C4-2B (cell line): ENCODE data around the gene CCDC27.

Experiments used
- CTCF ChIP-seq: fragments of 450-650 bp; conservative IDR thresholded peaks from 2 replicates; pipeline ENCODE4 v1.5.1; 2017; ENCODE audit warnings: mild to moderate bottlenecking
- ZFX ChIP-seq: fragments of 450-650 bp; IDR thresholded peaks from 2 replicates; pipeline ENCODE4 v1.6.1; 2017

GRCh38 chr1:3735027-3735681, 17.1 kb upstream of the CCDC27 start:
- TF ChIP-seq CTCF (no peak), ZFX (no peak)
